Activated naive CD4-positive, alpha-beta T cell treated with Interleukin-2 at 50 U/mL for 16 hours (primary cell): ENCODE data around the gene SLC2A6.
"Not testable (repeated sequence)": the region's sequence is repeated elsewhere in the genome, so short reads cannot be mapped to it uniquely, and the experiment has no call there.

Experiments
- DNase-seq: peaks from one replicate; pipeline ENCODE4 v3.0.0-alpha.2; 2020

Gene SLC2A6

GRCh38 chr9:133459476-133460404, 19.2 kb downstream of the SLC2A6 start, which contains the start of gene CACFD1:
TSS of gene CACFD1 (plus strand) at chr9:133459978. CDS start at chr9:133460067, 89 bp downstream.
- peak; percentile 91 for DNase-seq

GRCh38 chr9:133458643-133459312, 20.1 kb downstream of the SLC2A6 start:
- DNase-seq = no peak

GRCh38 chr9:133457748-133458147, 21.2 kb downstream of the SLC2A6 start:
- no peak for DNase-seq

- DNase-seq = no peak
Measured at GRCh38 chr9:133457233-133457632, 21.7 kb downstream of the SLC2A6 start.

GRCh38 chr9:133456409-133456808, 22.5 kb downstream of the SLC2A6 start:
- no peak for DNase-seq

- DNase-seq = no peak
Measured at GRCh38 chr9:133455936-133456335, 23.0 kb downstream of the SLC2A6 start.

- no peak for DNase-seq
Measured at GRCh38 chr9:133454943-133455673, 23.8 kb downstream of the SLC2A6 start.

- DNase-seq = no peak
Measured at GRCh38 chr9:133454325-133454724, 24.6 kb downstream of the SLC2A6 start.

GRCh38 chr9:133453651-133454050, 25.2 kb downstream of the SLC2A6 start:
- no peak for DNase-seq

GRCh38 chr9:133452562-133452961, 26.3 kb downstream of the SLC2A6 start:
- DNase-seq = no peak

GRCh38 chr9:133451865-133452264, 27.0 kb downstream of the SLC2A6 start:
- DNase-seq = not testable (repeated sequence)

- DNase-seq = no peak
Measured at GRCh38 chr9:133449760-133450159, 29.1 kb downstream of the SLC2A6 start.

GRCh38 chr9:133448487-133448972, 30.4 kb downstream of the SLC2A6 start:
- no peak for DNase-seq

- no peak for DNase-seq
Measured at GRCh38 chr9:133445293-133445969, 33.5 kb downstream of the SLC2A6 start.

- no peak for DNase-seq
Measured at GRCh38 chr9:133443982-133444381, 34.9 kb downstream of the SLC2A6 start.

- no peak for DNase-seq
Measured at GRCh38 chr9:133443248-133443647, 35.7 kb downstream of the SLC2A6 start.

GRCh38 chr9:133441571-133441970, 37.3 kb downstream of the SLC2A6 start:
- no peak for DNase-seq

GRCh38 chr9:133440874-133441273, 38.0 kb downstream of the SLC2A6 start:
- DNase-seq = no peak

- DNase-seq = no peak
Measured at GRCh38 chr9:133439337-133439736, 39.6 kb downstream of the SLC2A6 start.

GRCh38 chr9:133437753-133438531, 41.0 kb downstream of the SLC2A6 start:
- no peak for DNase-seq

GRCh38 chr9:133436681-133437080, 42.2 kb downstream of the SLC2A6 start:
- DNase-seq = no peak
